K562 (cell line): ENCODE results near the gene TAL1. TPM values are rescaled to one million over a fixed set of nuclear protein-coding genes. Genes with fewer than 3 reads are reported as not detected.

ENCODE experiments used
- ATAC-seq: fragments of 200-7000 bp; cut with Tn5 transposase; 3 replicates; pipeline ENCODE4 v1.9.1; 2020; ENCODE audit warnings: moderate library complexity
- BruUV-seq: library from RNA; stranded (reverse); fragments of 400-500 nt; replicated peaks from 2 replicates; lab custom pipeline; 2021; lab: Mats Ljungman, UMichigan
- CTCF ChIA-PET: fragments of 300-600 bp; formaldehyde crosslinking; extraction: SDS; loops from one replicate; lab custom pipeline; 2021; ENCODE audit warnings: low intra/inter-chr PET ratio; lab: Yijun Ruan, JAX
- POLR2A ChIA-PET: fragments of 300-600, 350-650 bp; sonication (Branson Sonifier 250); formaldehyde crosslinking; extraction: SDS; loops from one replicate; lab custom pipeline; 2021; ENCODE audit warnings: antibody characterized with exemption, inconsistent platforms; lab: Yijun Ruan, JAX
- DNase-seq, 4 experiments: peaks; one replicate each; pipeline versions ENCODE4 v3.0.0 to v3.0.0-alpha.2; 2011 to 2018; ENCODE audit warnings: low spot score in 3 of 4, mixed read lengths in 3 of 4; ENCODE audit errors: extremely low read depth in 1 of 4
- FAIRE-seq: peaks from 2 replicates; lab custom pipeline; 2011; peaks lifted over from hg19 to GRCh38; lab: Jason Lieb, UNC
- H2AFZ ChIP-seq: 2 replicates; pipeline ENCODE4 v1.6.0; 2011; ENCODE audit warnings: low read depth, low read length, control low read depth, inconsistent platforms
- H3K27ac ChIP-seq: fragments of 200-600 bp; 3 replicates; pipeline ENCODE4 v1.8.0; 2011; ENCODE audit warnings: low read depth, mild to moderate bottlenecking, control low read depth, inconsistent platforms, low read length, moderate library complexity, mixed read lengths; ENCODE audit errors: extremely low read depth
- H3K27me3 ChIP-seq, 2 experiments: fragments of 300-600 bp in 1 of 2; 2 replicates in 1 of 2; 3 replicates in 1 of 2; pipeline versions ENCODE4 v1.6.0 to v1.8.0; 2011; ENCODE audit warnings: inconsistent platforms in 2 of 2, low read length in 2 of 2, mild to moderate bottlenecking in 1 of 2, mixed read lengths in 1 of 2, moderate library complexity in 1 of 2; ENCODE audit not compliant: control insufficient read depth in 2 of 2, insufficient read depth in 2 of 2
- H3K36me3 ChIP-seq: fragments of 300-600 bp; 3 replicates; pipeline ENCODE4 v1.8.0; 2011; ENCODE audit warnings: mild to moderate bottlenecking, low read length, inconsistent platforms; ENCODE audit not compliant: control insufficient read depth, insufficient read depth
- H3K4me1 ChIP-seq, 2 experiments: fragments of 200-600 bp in 1 of 2; replicated peaks in 1 of 2; 2 replicates in 1 of 2; 3 replicates in 1 of 2; pipeline versions ENCODE4 v1.5.1 to v1.8.0; 2011; ENCODE audit warnings: inconsistent platforms in 2 of 2, low read length in 2 of 2, mild to moderate bottlenecking in 1 of 2, mixed read lengths in 1 of 2, moderate library complexity in 1 of 2; ENCODE audit not compliant: control insufficient read depth in 2 of 2, insufficient read depth in 2 of 2
- H3K4me2 ChIP-seq: 2 replicates; pipeline ENCODE4 v1.6.1; 2011; ENCODE audit warnings: low read length, control low read depth, inconsistent platforms, mixed read lengths; ENCODE audit not compliant: insufficient read depth
- H3K4me3 ChIP-seq: fragments of 200-600 bp; sonication (generic), shearing (Covaris generic); 2 replicates; pipeline ENCODE4 v1.5.1; 2016; ENCODE audit warnings: control low read depth, inconsistent platforms
- H3K79me2 ChIP-seq: fragments of 200-600 bp; 3 replicates; pipeline ENCODE4 v1.8.0; 2011; ENCODE audit warnings: low read length, inconsistent platforms; ENCODE audit not compliant: control insufficient read depth, insufficient read depth
- H3K9ac ChIP-seq, 2 experiments: 2 replicates each; pipeline versions ENCODE4 v1.6.0 to v1.6.1; 2011; ENCODE audit warnings: low read depth in 2 of 2, low read length in 2 of 2, control low read depth in 1 of 2, inconsistent platforms in 1 of 2, mild to moderate bottlenecking in 1 of 2, mixed read lengths in 1 of 2; ENCODE audit not compliant: insufficient read depth in 1 of 2
- H3K9me1 ChIP-seq: one replicate; pipeline ENCODE4 v1.6.0; 2011; ENCODE audit warnings: inconsistent platforms, mild to moderate bottlenecking, low read length, moderate library complexity; ENCODE audit not compliant: control insufficient read depth, insufficient read depth
- H3K9me3 ChIP-seq: replicated peaks from 2 replicates; pipeline ENCODE4 v1.5.1; 2011; ENCODE audit warnings: low read depth, low read length, inconsistent platforms; ENCODE audit not compliant: control insufficient read depth, insufficient read depth
- H4K20me1 ChIP-seq: replicated peaks from 2 replicates; pipeline ENCODE4 v1.6.1; 2011; ENCODE audit warnings: low read length, inconsistent platforms, mixed read lengths; ENCODE audit not compliant: control insufficient read depth, insufficient read depth
- HDGF ChIP-seq: fragments of 450-650 bp; IDR thresholded peaks from 2 replicates; pipeline ENCODE4 v1.6.1; 2016
- PHF8 ChIP-seq: fragments of 200-600 bp; sonication (generic); IDR thresholded peaks from 2 replicates; pipeline ENCODE4 v1.6.1; 2012; ENCODE audit warnings: mixed run types, mild to moderate bottlenecking, inconsistent platforms, low read length, moderate library complexity, borderline replicate concordance
- SP2 ChIP-seq: IDR thresholded peaks from 2 replicates; pipeline ENCODE4 v1.6.1; 2011; ENCODE audit warnings: mild to moderate bottlenecking, low read depth, low read length, moderate library complexity; ENCODE audit not compliant: poor library complexity, severe bottlenecking; ENCODE audit errors: extremely low read depth
- TEAD4 ChIP-seq, 2 experiments: sonication (generic) in 1 of 2; formaldehyde crosslinking in 1 of 2; IDR thresholded peaks; 2 replicates each; pipeline versions ENCODE4 v1.6.1 to v1.8.0; 2012 to 2022; ENCODE audit warnings: borderline replicate concordance in 1 of 2, inconsistent platforms in 1 of 2, low read length in 1 of 2, mild to moderate bottlenecking in 1 of 2, missing genetic modification reagents in 1 of 2
- ZBTB17 ChIP-seq: fragments of 450-650 bp; formaldehyde crosslinking; IDR thresholded peaks from 2 replicates; pipeline ENCODE4 v1.4.0; 2020; ENCODE audit warnings: mild to moderate bottlenecking
- ZNF12 ChIP-seq: sonication (generic); formaldehyde crosslinking; IDR thresholded peaks from 2 replicates; pipeline ENCODE4 v1.4.0; 2020; ENCODE audit warnings: mild to moderate bottlenecking, missing genetic modification reagents
- WGBS: fragments of 100-300 bp; shearing (Covaris generic); methylation state at CpG from one replicate; pipeline ENCODE4 v1.1.6; 2016; ENCODE audit warnings: low coverage, mixed read lengths; ENCODE audit not compliant: insufficient coverage; ENCODE audit errors: missing lambda C conversion rate; 5-methylcytosine and 5-hydroxymethylcytosine counted together
- in situ Hi-C: fragments of 300-500 bp; cut with MboI; formaldehyde crosslinking; loops from 4 replicates; pipeline ENCODE4 v1.15.0; 2018; ENCODE audit warnings: inconsistent platforms, mixed read lengths
- intact Hi-C: fragments of 100-400 bp; cut with micrococcal nuclease; formaldehyde crosslinking; loops from 2 replicates; pipeline ENCODE4 v1.14.2; 2022
- polyA plus RNA-seq, 8 experiments: library from polyadenylated mRNA; depleted of rRNA in 4 of 8; stranded (reverse) in 5 of 8; unstranded in 3 of 8; fragments of >200 nt; fragmentation: Nextera tagmentation in 2 of 8; fragmentation: Illumina TruSeq in 1 of 8; extraction: Ambion mirVana in 2 of 8; extraction: Trizol in 1 of 8; gene quantifications; 2 replicates each; pipeline versions ENCODE4 v1.2.1 to v1.2.3, GENCODE V29; 2011 to 2014; ENCODE audit warnings: inconsistent platforms in 1 of 8, missing spikeins in 1 of 8
- total RNA-seq, 7 experiments: library from RNA; depleted of rRNA in 6 of 7; stranded (reverse); fragments of >200 nt in 6 of 7; fragmentation: Illumina TruSeq in 2 of 7; extraction: Trizol in 2 of 7; gene quantifications; 2 replicates each; pipeline versions ENCODE4 v1.2.1 to v1.2.3, GENCODE V29; 2011 to 2021; ENCODE audit warnings: low replicate concordance in 1 of 7
- TF ChIP-seq, protein P1 (sequence below), 2 experiments: fragments of 450-650 bp in 1 of 2; sonication (generic) in 1 of 2; formaldehyde crosslinking in 1 of 2; IDR thresholded peaks in 1 of 2; conservative IDR thresholded peaks in 1 of 2; 2 replicates each; pipeline versions ENCODE4 v1.6.1 to v1.8.1; 2016 to 2023; ENCODE audit warnings: mild to moderate bottlenecking in 2 of 2, moderate library complexity in 2 of 2, inconsistent platforms in 1 of 2, missing genetic modification reagents in 1 of 2
- TF ChIP-seq, protein P2 (sequence below): fragments of 250-450 bp; sonication (Bioruptor Pico); IDR thresholded peaks from 2 replicates; pipeline ENCODE4 v1.8.0; 2022; ENCODE audit warnings: moderate library complexity, mild to moderate bottlenecking, inconsistent platforms
- TF ChIP-seq, protein P3 (sequence below): sonication (generic); formaldehyde crosslinking; IDR thresholded peaks from 2 replicates; pipeline ENCODE4 v1.5.0; 2020; ENCODE audit warnings: missing genetic modification reagents
- TF ChIP-seq, protein P4 (sequence below): fragments of 450-650 bp; IDR thresholded peaks from 2 replicates; pipeline ENCODE4 v1.6.1; 2017; ENCODE audit warnings: antibody characterized with exemption, mild to moderate bottlenecking

TAL1 gene
- total and polyA plus RNA-seq, 9 of the 15 experiments (the other 6 are each of a cell fraction or from before 2014, with no cell fraction given) = 18.5 to 106 (median 59.7) TPM

DNA sequence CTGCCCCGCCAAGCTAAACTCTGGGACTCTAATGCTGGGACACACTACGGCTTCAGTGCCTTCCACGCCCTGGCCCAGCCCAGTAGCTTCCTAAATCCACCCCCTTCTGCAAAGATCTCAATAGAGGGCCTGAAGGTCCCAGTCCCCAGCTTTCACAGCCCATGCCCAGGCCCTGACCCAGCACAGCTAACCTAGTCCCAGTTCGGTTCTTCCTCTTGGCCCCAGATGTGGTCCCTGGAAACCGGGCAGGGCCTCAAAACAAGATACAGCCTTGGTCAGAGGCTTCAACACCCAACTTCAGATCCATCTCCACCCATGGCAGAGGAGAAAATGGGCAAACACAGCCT is 41.5 kb downstream of the TAL1 start (continued):
- TF ChIP-seq, protein P1, sequence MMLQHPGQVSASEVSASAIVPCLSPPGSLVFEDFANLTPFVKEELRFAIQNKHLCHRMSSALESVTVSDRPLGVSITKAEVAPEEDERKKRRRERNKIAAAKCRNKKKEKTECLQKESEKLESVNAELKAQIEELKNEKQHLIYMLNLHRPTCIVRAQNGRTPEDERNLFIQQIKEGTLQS (IDR thresholded peaks at IDR 0.05) = no peak
- TF ChIP-seq, protein P1 (CRISPR knock-in tag; conservative IDR thresholded peaks at IDR 0.05) = no peak
- TF ChIP-seq ZBTB17 (CRISPR knock-in tag) = no peak
- 0 out of 2 replicates have a peak, but pooled peaks have one; percentile 35 for TF ChIP-seq ZNF12 (CRISPR knock-in tag)
- TF ChIP-seq, protein P2, sequence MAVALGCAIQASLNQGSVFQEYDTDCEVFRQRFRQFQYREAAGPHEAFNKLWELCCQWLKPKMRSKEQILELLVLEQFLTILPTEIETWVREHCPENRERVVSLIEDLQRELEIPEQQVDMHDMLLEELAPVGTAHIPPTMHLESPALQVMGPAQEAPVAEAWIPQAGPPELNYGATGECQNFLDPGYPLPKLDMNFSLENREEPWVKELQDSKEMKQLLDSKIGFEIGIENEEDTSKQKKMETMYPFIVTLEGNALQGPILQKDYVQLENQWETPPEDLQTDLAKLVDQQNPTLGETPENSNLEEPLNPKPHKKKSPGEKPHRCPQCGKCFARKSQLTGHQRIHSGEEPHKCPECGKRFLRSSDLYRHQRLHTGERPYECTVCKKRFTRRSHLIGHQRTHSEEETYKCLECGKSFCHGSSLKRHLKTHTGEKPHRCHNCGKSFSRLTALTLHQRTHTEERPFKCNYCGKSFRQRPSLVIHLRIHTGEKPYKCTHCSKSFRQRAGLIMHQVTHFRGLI = no peak

DNA sequence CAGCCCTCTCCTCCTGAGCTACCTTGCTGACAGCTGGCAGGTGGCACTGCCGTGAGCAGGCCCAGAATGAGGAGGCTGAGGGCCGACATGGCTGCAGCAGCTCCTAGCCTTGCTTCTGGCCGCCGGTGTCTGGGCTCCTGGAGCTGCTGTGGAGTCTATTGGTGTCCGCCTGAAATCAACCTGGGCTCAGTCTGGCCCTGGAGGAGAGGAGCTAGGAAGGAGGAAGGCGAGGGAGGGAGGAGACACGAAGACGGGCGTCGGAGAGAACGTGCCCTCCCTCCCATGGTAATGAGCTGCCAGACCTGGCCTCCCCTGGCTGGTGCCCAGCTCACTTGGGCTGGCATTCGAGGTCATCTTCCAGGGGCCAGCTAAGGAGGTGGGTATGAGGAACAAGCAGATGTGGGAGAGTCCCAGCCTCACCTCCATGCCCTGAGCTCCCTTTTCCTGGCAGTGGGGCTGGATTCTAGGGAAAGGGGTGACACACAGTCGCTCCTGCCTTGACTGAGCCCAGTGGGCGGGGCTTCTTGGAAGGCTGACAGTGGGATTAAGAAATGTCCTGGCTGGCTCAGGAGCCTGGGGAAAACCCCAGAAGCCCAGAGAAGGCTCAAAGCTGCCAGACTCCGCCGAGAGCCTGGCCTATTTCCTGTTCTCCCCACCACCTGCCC is 42.0 kb downstream of the TAL1 start, which contains the start of gene PDZK1IP1:
PDZK1IP1 (minus strand) TSS at position 193 of the 665 bp plus-strand sequence; CDS start at position 89, 104 bp downstream.
- ChIA-PET CTCF (no interaction called here), POLR2A (interaction anchor here (0.7 to 1.7 kb wide), 12 partner anchors 9 to 248 kb away, joined by 3 to 15 read pairs (median 4); partner anchors contain the start of genes FOXD2 and STIL)
- Histone ChIP-seq H4K20me1 (no peaks in the 10 kb centered on the region), H3K4me2 (peak within 1 kb of the TSS; percentile 9; the same call in 1 of the 2 replicates), H3K9me1 (no peaks in the 10 kb centered on the region), H3K27me3 (no peaks in the 10 kb centered on the region), H2AFZ (peak within 1 kb of the TSS; percentile 69), H3K4me3 (no peak within 1 kb of the TSS), H3K36me3 (no peaks in the 10 kb centered on the region), H3K9ac (peak within 1 kb of the TSS; percentile 31 to 87; a peak in 3 of 4 replicates), H3K79me2 (no peaks in the 10 kb centered on the region), H3K4me1 (peaks cover 49 to 69% of the 10 kb centered on the region in 2 experiments), H3K9me3 (no peaks in the 10 kb centered on the region), H3K27ac (peak within 1 kb of the TSS; percentile 15; the same call in 1 of the 3 replicates)
- FAIRE-seq = no peak
- no TSS peak for BruUV-seq
- TF ChIP-seq, protein P3, sequence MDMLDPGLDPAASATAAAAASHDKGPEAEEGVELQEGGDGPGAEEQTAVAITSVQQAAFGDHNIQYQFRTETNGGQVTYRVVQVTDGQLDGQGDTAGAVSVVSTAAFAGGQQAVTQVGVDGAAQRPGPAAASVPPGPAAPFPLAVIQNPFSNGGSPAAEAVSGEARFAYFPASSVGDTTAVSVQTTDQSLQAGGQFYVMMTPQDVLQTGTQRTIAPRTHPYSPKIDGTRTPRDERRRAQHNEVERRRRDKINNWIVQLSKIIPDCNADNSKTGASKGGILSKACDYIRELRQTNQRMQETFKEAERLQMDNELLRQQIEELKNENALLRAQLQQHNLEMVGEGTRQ (CRISPR knock-in tag) = peak; percentile 16; the same call in 1 of the 2 replicates
- TF ChIP-seq PHF8 = peak; percentile 20; the same call in 1 of the 2 replicates
- TF ChIP-seq SP2 = no peak
- TF ChIP-seq TEAD4 (IDR thresholded peaks at IDR 0.05; ENCODE audit: low read length) = no peak
- peak; percentile 26; the same call in 1 of the 2 replicates for TF ChIP-seq TEAD4 (CRISPR knock-in tag; IDR thresholded peaks at IDR 0.05; ENCODE audit: borderline replicate concordance)
- TF ChIP-seq, protein P4, sequence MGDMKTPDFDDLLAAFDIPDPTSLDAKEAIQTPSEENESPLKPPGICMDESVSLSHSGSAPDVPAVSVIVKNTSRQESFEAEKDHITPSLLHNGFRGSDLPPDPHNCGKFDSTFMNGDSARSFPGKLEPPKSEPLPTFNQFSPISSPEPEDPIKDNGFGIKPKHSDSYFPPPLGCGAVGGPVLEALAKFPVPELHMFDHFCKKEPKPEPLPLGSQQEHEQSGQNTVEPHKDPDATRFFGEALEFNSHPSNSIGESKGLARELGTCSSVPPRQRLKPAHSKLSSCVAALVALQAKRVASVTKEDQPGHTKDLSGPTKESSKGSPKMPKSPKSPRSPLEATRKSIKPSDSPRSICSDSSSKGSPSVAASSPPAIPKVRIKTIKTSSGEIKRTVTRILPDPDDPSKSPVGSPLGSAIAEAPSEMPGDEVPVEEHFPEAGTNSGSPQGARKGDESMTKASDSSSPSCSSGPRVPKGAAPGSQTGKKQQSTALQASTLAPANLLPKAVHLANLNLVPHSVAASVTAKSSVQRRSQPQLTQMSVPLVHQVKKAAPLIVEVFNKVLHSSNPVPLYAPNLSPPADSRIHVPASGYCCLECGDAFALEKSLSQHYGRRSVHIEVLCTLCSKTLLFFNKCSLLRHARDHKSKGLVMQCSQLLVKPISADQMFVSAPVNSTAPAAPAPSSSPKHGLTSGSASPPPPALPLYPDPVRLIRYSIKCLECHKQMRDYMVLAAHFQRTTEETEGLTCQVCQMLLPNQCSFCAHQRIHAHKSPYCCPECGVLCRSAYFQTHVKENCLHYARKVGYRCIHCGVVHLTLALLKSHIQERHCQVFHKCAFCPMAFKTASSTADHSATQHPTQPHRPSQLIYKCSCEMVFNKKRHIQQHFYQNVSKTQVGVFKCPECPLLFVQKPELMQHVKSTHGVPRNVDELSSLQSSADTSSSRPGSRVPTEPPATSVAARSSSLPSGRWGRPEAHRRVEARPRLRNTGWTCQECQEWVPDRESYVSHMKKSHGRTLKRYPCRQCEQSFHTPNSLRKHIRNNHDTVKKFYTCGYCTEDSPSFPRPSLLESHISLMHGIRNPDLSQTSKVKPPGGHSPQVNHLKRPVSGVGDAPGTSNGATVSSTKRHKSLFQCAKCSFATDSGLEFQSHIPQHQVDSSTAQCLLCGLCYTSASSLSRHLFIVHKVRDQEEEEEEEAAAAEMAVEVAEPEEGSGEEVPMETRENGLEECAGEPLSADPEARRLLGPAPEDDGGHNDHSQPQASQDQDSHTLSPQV = 0 out of 2 replicates have a peak, but pooled peaks have one; percentile 29
- 0 out of 2 replicates have a peak, but pooled peaks have one; percentile 29 for TF ChIP-seq HDGF
- ATAC-seq = no peak
- in situ Hi-C loops (loop anchor here (5.0 to 10.0 kb wide), 2 partner anchors 72 to 515 kb away; no protein-coding TSS in a partner anchor), intact Hi-C loops (no loop called here)
- peak; percentile 45 to 60 (median 48) for DNase-seq
- WGBS = 53% methylated on average over 16 of the region's 16 CpGs
